ENCODE results near the gene AP3D1. TPM values are rescaled to one million over a fixed set of nuclear protein-coding genes. Genes with fewer than 3 reads are reported as not detected.

Gene AP3D1
- total and polyA plus RNA-seq, 12 donors, result 63.9 to 168 (median 81.9) TPM

- H3K4me3 ChIP-seq, result no peak overlapping the region
- intact Hi-C loops (cut with DNase I), result no loop called here
- no peaks in the 10 kb centered on the region for H3K27me3 ChIP-seq
- ATAC-seq, result no peak
- H3K9me3 ChIP-seq, result no peaks in the 10 kb centered on the region
- DNase-seq, result no peak
- H3K36me3 ChIP-seq, result peaks cover 0 to 95% (median 29%) of the 10 kb centered on the region in 9 donors
- peaks cover 9 to 36% (median 28%) of the 10 kb centered on the region in 9 donors for H3K4me1 ChIP-seq
- H3K27ac ChIP-seq, result no peak overlapping the region
- TF ChIP-seq CTCF (IDR thresholded peaks at IDR 0.05), result no peak
- WGBS, 2 donors, result 89 to 91% methylated on average over 32 of the region's 32 CpGs
Observed at GRCh38 chr19:2191456-2192310, 40.3 kb upstream of the AP3D1 start.

GRCh38 chr19:2190848-2191455 is 39.6 kb upstream of the AP3D1 start:
- Histone ChIP-seq H3K4me3 (no peak overlapping the region), H3K36me3 (peaks cover 0 to 95% (median 29%) of the 10 kb centered on the region in 9 donors), H3K27me3 (no peaks in the 10 kb centered on the region), H3K9me3 (no peaks in the 10 kb centered on the region), H3K27ac (no peak overlapping the region), H3K4me1 (peaks cover 14 to 43% (median 35%) of the 10 kb centered on the region in 9 donors)
- no peak for TF ChIP-seq CTCF (IDR thresholded peaks at IDR 0.05)
- ATAC-seq, result no peak
- no peak for DNase-seq
- WGBS, 2 donors, result 92% methylated on average over 37 of the region's 37 CpGs
- intact Hi-C loops (cut with DNase I), result no loop called here

- H3K27me3 ChIP-seq, result no peaks in the 10 kb centered on the region
- H3K27ac ChIP-seq, result no peak overlapping the region
- H3K4me3 ChIP-seq, result no peak overlapping the region
- H3K36me3 ChIP-seq, result peaks cover 0 to 89% (median 29%) of the 10 kb centered on the region in 9 donors
- WGBS, 2 donors, result 79 to 82% methylated on average over 15 to 16 of the region's 16 CpGs
- ATAC-seq (no peak), DNase-seq (no peak)
- peaks cover 17 to 54% (median 45%) of the 10 kb centered on the region in 9 donors for H3K4me1 ChIP-seq
- TF ChIP-seq CTCF (IDR thresholded peaks at IDR 0.05), result no peak
- no peaks in the 10 kb centered on the region for H3K9me3 ChIP-seq
- intact Hi-C loops (cut with DNase I), result no loop called here
Observed at GRCh38 chr19:2189880-2190279, 38.5 kb upstream of the AP3D1 start.

- Histone ChIP-seq H3K27me3 (no peaks in the 10 kb centered on the region), H3K4me3 (no peak overlapping the region), H3K27ac (no peak overlapping the region), H3K36me3 (peaks cover 0 to 87% (median 20%) of the 10 kb centered on the region in 9 donors), H3K9me3 (no peaks in the 10 kb centered on the region), H3K4me1 (peaks cover 17 to 64% (median 47%) of the 10 kb centered on the region in 9 donors)
- DNase-seq (no peak), ATAC-seq (no peak)
- 73 to 79% methylated on average over 19 of the region's 19 CpGs for WGBS, 2 donors
- TF ChIP-seq CTCF (IDR thresholded peaks at IDR 0.05), result no peak
- intact Hi-C loops (cut with DNase I), result no loop called here
Observed at GRCh38 chr19:2188708-2189385, 37.5 kb upstream of the AP3D1 start.

All from heart right ventricle (tissue), 16 donors.